ENCODE results near the gene FBXL5.
A peak's percentile ranks its signal among the peaks of the same experiment; 100 is the strongest.

Gene FBXL5

GRCh38 chr4:15672101-15672500, 16.9 kb upstream of the FBXL5 start:
- no peak overlapping the region for H3K4me3 ChIP-seq (replicated peaks in 1 of 2; ENCODE audit: low read depth in 2 of 2, low read length in 2 of 2)
- no peak for TF ChIP-seq CTCF (IDR thresholded peaks at IDR 0.05; ENCODE audit: low read depth, low read length)

GRCh38 chr4:15670576-15670975, 15.4 kb upstream of the FBXL5 start:
- DNase-seq (ENCODE audit: low read depth in 2 of 2) = no peak
- TF ChIP-seq CTCF (IDR thresholded peaks at IDR 0.05; ENCODE audit: low read depth, low read length) = no peak

More at GRCh38 chr4:15672101-15672500, 16.9 kb upstream of the FBXL5 start:
- no peak for DNase-seq (ENCODE audit: low read depth in 2 of 2)

GRCh38 chr4:15668566-15669435, 13.6 kb upstream of the FBXL5 start:
- no peak for DNase-seq (ENCODE audit: low read depth in 2 of 2)
- no peak for TF ChIP-seq CTCF (IDR thresholded peaks at IDR 0.05; ENCODE audit: low read depth, low read length)
- H3K4me3 ChIP-seq (replicated peaks in 1 of 2; ENCODE audit: low read depth in 2 of 2, low read length in 2 of 2) = no peak overlapping the region

More at GRCh38 chr4:15670576-15670975, 15.4 kb upstream of the FBXL5 start:
- H3K4me3 ChIP-seq (replicated peaks in 1 of 2; ENCODE audit: low read depth in 2 of 2, low read length in 2 of 2) = no peak overlapping the region

- DNase-seq (ENCODE audit: low read depth in 2 of 2) = no peak
- H3K4me3 ChIP-seq (replicated peaks in 1 of 2; ENCODE audit: low read depth in 2 of 2, low read length in 2 of 2) = no peak overlapping the region
- no peak for TF ChIP-seq CTCF (IDR thresholded peaks at IDR 0.05; ENCODE audit: low read depth, low read length)
These were observed 11.8 kb upstream of the FBXL5 start for GRCh38 chr4:15667006-15667405.

GRCh38 chr4:15665753-15666365, 10.7 kb upstream of the FBXL5 start:
- no peak for TF ChIP-seq CTCF (IDR thresholded peaks at IDR 0.05; ENCODE audit: low read depth, low read length)
- H3K4me3 ChIP-seq (replicated peaks in 1 of 2; ENCODE audit: low read depth in 2 of 2, low read length in 2 of 2) = no peak overlapping the region
- DNase-seq (ENCODE audit: low read depth in 2 of 2) = peak; percentile 61 to 87

- TF ChIP-seq CTCF (IDR thresholded peaks at IDR 0.05; ENCODE audit: low read depth, low read length) = no peak
- peak; percentile 83 to 91 for DNase-seq (ENCODE audit: low read depth in 2 of 2)
These were observed 4.8 kb upstream of the FBXL5 start for GRCh38 chr4:15659768-15660570.

More at GRCh38 chr4:15659768-15660570, 4.8 kb upstream of the FBXL5 start:
- H3K4me3 ChIP-seq (replicated peaks in 1 of 2; ENCODE audit: low read depth in 2 of 2, low read length in 2 of 2) = no peak overlapping the region

All from cardiac fibroblast (primary cell).